Activated CD4-positive, alpha-beta T cell treated with anti-CD3 and anti-CD28 coated beads, Interleukin-2, amount 10 ng/mL, durations not matched to agents 24 days and 14 days (primary cell): ENCODE results near the gene L3MBTL1. TPM values are rescaled to one million over a fixed set of nuclear protein-coding genes. Genes with fewer than 3 reads are reported as not detected.
"Not testable (repeated sequence)": the region's sequence is repeated elsewhere in the genome, so short reads cannot be mapped to it uniquely, and the experiment has no call there.

Source experiments
- DNase-seq: peaks from one replicate; pipeline ENCODE4 v3.0.0; 2022
- H3K27ac Mint-ChIP-seq: one replicate; pipeline ENCODE4 v1.8.0; 2022; ENCODE audit warnings: mild to moderate bottlenecking, mixed read lengths
- H3K27me3 Mint-ChIP-seq: one replicate; pipeline ENCODE4 v1.8.0; 2022; ENCODE audit warnings: mixed read lengths
- H3K36me3 Mint-ChIP-seq: one replicate; pipeline ENCODE4 v1.8.0; 2022; ENCODE audit warnings: low read depth, mild to moderate bottlenecking, mixed read lengths
- H3K4me1 Mint-ChIP-seq: one replicate; pipeline ENCODE4 v1.8.0; 2021; ENCODE audit warnings: mixed read lengths
- H3K4me3 Mint-ChIP-seq: one replicate; pipeline ENCODE4 v1.8.0; 2022; ENCODE audit warnings: mild to moderate bottlenecking, moderate library complexity, mixed read lengths
- H3K9me3 Mint-ChIP-seq: one replicate; pipeline ENCODE4 v1.8.0; 2021; ENCODE audit warnings: mixed read lengths
- intact Hi-C: fragments of 100-400 bp; cut with micrococcal nuclease; formaldehyde crosslinking; loops from one replicate; pipeline ENCODE4 v1.15.1; 2023
- total RNA-seq: library from RNA; stranded (reverse); gene quantifications from 2 replicates; pipeline ENCODE4 v1.2.3, GENCODE V29; 2022

The L3MBTL1 gene
- total RNA-seq, 1 donor from 2014 or later, result 9.9 TPM

DNA sequence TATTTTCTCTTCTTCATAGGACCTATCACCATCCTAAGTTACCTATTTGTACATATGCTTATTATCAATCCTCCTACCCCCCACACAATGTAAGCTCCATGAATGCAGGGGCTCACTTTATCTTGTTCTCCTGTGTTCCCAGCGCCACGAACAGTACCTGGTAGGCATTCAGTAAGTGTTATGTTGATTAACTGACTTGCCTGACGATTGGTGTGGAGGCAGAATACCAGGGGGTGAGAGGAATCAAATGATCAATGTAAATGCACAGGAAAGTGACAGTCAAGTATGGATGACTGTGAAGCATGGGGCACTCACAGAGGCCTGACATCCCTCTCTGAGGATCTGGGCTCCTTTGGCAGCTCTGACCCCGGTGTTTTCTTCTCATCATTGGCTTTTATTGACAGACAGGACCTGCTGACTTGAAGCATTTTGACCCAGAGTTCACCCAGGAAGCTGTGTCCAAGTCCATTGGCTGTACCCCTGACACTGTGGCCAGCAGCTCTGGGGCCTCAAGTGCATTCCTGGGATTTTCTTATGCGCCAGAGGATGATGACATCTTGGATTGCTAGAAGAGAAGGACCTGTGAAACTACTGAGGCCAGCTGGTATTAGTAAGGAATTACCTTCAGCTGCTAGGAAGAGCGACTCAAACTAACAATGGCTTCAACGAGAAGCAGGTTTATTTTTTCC lies 77.1 kb downstream of the L3MBTL1 start:
- H3K4me3 Mint-ChIP-seq, result no peak overlapping the region
- no peaks in the 10 kb centered on the region for H3K4me1 Mint-ChIP-seq
- H3K27me3 Mint-ChIP-seq, result peaks cover 6% of the 10 kb centered on the region
- intact Hi-C loops, result no loop called here
- no peaks in the 10 kb centered on the region for H3K9me3 Mint-ChIP-seq
- H3K36me3 Mint-ChIP-seq, result no peaks in the 10 kb centered on the region
- H3K27ac Mint-ChIP-seq, result no peak overlapping the region
- no peak for DNase-seq

DNA sequence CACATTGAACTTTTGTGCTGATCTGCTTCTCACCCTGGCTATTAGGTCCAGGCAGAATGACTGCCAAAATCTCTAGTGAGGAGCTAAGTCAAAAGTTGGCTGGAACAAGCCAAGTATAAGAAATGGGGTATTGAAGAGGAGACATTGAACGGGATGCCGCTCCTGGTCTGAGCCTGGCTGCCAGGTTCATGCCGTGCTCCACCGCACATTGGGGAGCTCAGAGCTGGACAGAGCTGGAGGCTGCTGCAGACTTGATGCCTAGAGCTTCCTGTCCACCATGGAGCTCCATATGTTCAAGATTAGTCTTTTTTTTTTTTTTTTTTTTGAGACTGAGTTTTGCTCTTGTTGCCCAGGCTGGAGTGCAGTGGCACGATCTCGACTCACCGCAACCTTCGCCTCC lies 79.1 kb downstream of the L3MBTL1 start:
- Mint-ChIP-seq H3K4me1 (peaks cover 12% of the 10 kb centered on the region), H3K27ac (no peak overlapping the region), H3K9me3 (no peaks in the 10 kb centered on the region), H3K36me3 (no peaks in the 10 kb centered on the region), H3K4me3 (no peak overlapping the region), H3K27me3 (peaks cover 6% of the 10 kb centered on the region)
- intact Hi-C loops, result no loop called here
- DNase-seq, result no peak

DNA sequence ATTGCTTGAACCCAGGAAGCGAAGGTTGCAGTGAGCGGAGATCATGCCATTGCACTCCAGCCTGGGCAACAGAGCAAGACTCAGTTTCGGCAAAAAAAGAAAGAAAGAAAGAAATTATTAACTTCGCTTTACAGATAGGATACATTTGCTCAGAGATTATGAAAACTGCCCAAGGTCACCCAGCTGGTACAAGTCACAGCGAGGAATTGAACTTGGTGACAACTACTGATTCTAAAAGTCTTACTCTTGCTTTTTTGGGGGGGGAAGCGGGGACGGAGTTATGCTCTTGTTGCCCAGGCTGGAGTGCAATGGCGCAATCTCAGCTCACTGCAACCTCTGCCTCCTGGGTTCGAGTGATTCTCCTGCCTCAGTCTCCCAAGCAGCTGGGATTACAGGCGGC lies 81.0 kb downstream of the L3MBTL1 start:
- H3K9me3 Mint-ChIP-seq, intact Hi-C loops, DNase-seq, H3K4me3 Mint-ChIP-seq, H3K27me3 Mint-ChIP-seq, H3K27ac Mint-ChIP-seq, H3K36me3 Mint-ChIP-seq: not testable (repeated sequence)
- H3K4me1 Mint-ChIP-seq, result peaks cover 12% of the 10 kb centered on the region

DNA sequence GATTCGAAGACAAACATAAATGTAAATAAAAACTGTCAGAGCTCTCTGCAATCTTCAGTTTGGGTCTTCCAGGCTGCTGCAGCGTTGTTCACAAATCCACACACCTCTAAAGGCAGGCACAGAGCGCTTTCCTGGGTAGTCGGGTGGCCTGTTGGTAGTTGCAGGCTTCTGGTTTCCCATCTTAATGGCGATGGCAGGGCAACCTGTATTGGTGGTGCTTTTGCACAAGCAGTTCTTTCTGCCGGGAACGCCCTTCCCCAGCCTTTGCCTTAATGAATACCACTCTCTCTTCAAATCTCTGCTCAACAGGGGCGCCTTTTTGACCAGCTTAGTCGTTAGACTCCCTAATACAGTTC lies 82.5 kb downstream of the L3MBTL1 start:
- Mint-ChIP-seq H3K36me3 (peaks cover 5% of the 10 kb centered on the region), H3K27me3 (peaks cover 4% of the 10 kb centered on the region), H3K9me3 (no peaks in the 10 kb centered on the region), H3K4me3 (peak overlapping the region; percentile 94), H3K27ac (peak overlapping the region; percentile 90), H3K4me1 (peaks cover 14% of the 10 kb centered on the region)
- DNase-seq, result peak; percentile 73
- intact Hi-C loops, result loop anchor here (1.0 to 2.0 kb wide), 2 partner anchors 77 to 133 kb away; partner anchors contain the start of genes MYBL2 and SRSF6

DNA sequence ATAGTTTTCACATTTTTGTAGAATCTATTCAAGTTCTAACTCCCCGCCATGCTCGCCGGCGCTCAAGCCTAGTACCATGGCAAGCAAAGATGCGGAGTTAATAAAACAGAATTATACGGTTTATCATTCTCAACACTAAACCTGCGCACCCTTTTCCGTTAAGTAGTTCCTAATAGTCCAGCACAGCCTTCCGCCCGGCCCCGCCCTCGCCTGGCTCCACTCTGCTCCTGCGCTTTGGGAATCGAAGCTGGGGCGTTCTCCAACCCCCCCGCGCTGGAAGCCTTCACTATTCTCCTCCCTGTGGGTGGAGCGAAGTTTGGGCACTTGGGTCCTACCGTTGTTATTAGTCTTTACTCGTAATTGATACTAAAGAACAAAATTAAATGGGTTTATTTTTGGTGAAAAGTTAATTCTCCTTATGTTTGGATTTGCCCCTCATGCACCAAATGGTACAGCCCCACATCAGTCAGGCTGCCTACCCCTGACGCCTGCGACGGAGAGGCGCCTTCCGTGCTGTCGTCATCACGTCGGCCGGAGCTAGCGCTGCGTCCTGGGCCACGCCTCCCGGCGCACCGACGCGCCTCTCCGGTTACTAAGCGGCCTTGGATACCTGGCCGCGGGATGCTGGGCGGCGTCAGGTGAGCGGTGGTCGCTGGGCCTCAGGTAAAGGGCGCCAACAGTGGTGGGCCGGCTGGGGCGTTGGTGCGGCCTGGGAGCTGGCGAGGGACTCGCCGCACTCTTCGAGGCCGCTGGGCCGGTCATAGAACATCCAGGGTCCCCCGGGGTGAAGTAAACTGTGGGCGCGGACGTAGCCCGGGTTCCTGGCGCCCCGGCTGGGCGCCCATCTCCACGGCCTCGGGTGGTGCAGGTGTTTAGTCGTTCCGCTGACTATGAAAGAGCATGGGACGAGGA lies 83.2 kb downstream of the L3MBTL1 start, which contains the start of gene IFT52:
Gene IFT52, plus strand, starts transcription at position 546 of the 912 bp plus-strand sequence. CDS start 3,762 bp downstream, outside the sequence.
- H3K9me3 Mint-ChIP-seq, result no peaks in the 10 kb centered on the region
- intact Hi-C loops, result loop anchor here (1.0 to 2.0 kb wide), 2 partner anchors 76 to 133 kb away; partner anchors contain the start of genes MYBL2 and SRSF6
- peaks cover 4% of the 10 kb centered on the region for H3K27me3 Mint-ChIP-seq
- peak; percentile 97 for DNase-seq
- H3K4me1 Mint-ChIP-seq, result peaks cover 14% of the 10 kb centered on the region
- peak within 1 kb of the TSS; percentile 90 for H3K27ac Mint-ChIP-seq
- H3K4me3 Mint-ChIP-seq, result peak within 1 kb of the TSS; percentile 94
- peaks cover 5% of the 10 kb centered on the region for H3K36me3 Mint-ChIP-seq

Other genes with a start within 250 kb of the L3MBTL1 start
- 206 TPM in 2 replicates for gene SRSF6, start 49.8 kb upstream of the L3MBTL1 start, total RNA-seq
- 0.23 TPM in 1 of 2 replicates, not detected in the other for gene SGK2, start 51.3 kb downstream of the L3MBTL1 start, total RNA-seq
- gene IFT52, start 83.2 kb downstream of the L3MBTL1 start, total RNA-seq, result 18.6 and 20.7 TPM in 2 replicates
- 108 and 110 TPM in 2 replicates for gene MYBL2, start 159.4 kb downstream of the L3MBTL1 start, total RNA-seq
- gene GTSF1L, start 219.3 kb downstream of the L3MBTL1 start, total RNA-seq, result not detected in 2 replicates